HUDEP-2 (cell line): ENCODE results near the gene IRS2.

Experiments
- DNase-seq, 76 experiments: peaks; one replicate each; lab custom pipeline; 2025; ENCODE audit not compliant: unreplicated experiment in 76 of 76; lab: John Stamatoyannopoulos, UW

The IRS2 gene

DNA sequence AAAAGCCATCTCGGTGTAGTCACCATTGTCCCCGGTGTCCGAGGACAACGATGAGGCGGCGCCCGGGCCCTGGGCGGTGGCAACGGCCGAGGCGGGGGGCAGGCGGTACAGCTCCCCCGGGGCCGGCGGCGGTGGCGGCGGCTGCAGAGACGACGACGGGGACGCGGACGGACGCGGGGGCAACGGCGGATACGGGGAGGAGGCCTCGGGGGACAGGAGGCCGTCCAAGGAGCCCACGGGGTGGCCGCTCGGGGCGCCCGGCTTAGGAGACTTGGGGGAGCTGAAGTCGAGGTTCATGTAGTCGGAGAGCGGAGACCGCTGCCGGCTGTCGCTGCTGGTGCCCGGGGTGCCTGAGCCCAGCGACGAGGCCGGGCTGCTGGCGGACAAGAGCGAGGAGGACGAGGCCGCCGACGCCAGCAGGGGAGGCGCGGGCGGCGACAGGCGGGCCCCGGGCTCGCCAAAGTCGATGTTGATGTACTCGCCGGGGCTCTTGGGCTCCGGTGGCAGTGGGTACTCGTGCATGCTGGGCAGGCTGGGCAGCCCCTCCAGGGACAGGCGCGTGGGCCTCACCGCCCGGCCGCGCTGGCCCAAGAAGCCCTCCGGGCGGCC, 3.5 kb downstream of the IRS2 start:
- no peak for DNase-seq

DNA sequence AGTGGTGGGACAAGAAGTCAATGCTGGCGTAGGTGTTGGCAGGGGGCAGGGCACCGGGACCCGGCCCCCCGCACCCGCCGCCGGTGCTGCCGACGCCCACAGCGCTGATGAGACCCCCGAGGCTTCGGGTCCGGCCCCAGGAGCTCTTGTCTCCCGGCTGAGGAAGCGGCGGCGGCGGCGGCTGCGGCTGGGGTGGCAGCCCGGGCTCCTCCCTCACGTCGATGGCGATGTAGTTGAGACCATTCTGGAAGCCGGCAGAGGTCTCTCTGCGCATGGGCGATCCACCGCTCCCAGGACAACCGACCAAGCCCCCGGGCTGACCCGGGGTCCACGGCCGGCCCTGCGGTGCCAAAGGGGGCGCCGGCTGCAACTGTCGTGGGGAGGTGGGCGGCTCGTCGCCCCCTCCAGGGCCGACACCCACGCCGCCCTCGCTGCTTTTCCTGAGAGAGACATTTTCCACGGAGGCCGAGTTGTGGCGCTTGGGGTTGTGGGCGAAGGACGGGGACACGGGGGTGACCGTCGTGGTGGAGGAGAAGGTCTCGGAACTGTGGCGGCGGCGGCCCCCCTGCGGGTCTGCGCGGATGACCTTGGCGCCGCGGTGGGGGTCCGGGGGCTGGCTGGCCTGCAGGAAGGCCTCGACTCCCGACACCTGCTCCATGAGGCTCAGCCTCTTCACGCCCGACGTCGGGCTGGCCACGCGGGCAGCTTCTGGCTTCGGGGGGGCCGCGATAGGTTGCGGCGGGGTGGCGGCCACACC, 4.1 kb downstream of the IRS2 start:
- no peak for DNase-seq

DNA sequence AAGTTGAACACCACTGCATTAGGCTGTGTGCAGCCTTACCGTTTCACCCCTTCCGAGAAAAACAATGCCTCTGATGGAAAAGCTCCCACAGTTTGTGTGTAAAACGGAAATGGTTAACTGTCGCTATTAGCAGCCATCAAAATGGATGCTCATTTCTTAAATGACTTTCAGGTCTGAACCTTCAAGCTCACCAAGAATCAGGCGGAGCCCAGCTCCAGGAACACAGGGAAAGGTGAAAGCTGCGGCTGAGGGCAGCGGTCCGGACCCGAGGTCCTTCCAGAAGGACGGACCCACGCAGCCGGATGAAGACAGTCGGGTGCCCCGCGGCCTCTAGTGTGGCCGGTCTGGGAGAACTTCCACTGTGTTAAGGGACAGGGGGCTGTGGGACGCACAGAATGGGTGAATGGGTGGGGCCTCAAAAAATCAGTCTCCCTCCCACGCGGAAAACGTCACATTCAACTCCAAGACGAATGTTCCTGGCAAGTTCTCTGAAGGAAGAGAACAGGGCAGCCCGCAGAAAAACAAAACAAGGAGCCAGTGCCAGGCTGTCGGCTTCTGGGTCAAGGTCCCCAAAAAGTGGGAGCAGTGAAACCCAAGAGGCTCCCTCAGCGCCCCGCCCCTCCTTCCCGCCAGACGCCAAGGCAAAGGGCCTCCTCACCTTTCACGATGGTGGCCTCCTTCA, 4.9 kb downstream of the IRS2 start:
- no peak for DNase-seq

DNA sequence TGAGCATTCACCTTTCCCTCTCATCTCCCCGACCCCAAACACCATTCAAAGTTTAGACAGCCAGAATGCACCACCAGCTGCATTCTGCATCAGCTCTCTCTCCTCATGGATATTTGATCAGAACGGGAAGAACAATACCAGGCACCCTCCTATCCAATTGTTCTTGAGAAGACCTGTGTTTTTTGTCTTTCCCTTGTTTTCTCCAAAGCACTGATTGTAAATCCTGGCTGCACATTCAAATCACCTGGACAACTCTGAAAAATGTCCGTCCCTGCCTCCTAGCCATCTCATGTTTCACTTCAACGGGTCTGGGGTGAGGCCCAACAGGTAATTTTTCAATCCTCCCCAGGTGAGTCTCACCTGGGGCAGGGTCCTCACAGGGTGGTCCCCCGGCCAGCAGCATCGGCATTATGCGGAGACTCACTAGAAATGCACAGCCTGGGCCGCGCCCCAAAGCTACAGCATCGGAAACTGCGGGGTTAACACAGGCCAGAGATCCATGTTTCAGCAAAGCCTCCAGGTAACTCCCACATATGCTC, 5.5 kb downstream of the IRS2 start:
- DNase-seq = no peak

DNA sequence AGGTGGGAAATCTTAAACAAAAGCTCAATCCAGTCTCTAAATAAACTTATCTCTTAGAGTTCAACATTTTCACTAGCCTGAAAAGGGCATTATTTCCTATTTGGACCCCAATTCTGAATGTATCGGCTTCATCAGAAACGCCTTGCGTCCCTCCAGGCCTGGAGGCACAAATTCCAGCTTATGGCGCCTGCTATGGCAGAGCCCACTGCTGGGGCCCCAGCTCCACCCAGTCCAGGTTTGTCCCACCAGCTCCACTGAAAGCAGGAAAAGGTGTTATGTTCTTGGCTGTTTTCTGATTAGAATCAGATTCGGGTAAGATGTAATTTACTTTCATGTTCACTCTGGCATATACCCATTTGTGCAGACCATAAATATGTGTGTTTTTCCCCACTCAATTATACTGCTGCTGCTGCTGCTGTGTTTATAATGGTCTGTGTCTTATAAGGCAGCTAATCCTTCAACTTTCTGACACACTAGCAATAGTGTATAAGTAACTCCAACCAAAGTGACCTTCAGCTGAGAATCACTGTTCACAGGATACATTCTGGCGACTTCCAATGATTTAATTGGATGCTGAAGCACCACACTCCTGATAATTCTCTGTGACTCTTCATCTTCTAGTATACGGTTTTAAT, 6.4 kb downstream of the IRS2 start:
- no peak for DNase-seq

DNA sequence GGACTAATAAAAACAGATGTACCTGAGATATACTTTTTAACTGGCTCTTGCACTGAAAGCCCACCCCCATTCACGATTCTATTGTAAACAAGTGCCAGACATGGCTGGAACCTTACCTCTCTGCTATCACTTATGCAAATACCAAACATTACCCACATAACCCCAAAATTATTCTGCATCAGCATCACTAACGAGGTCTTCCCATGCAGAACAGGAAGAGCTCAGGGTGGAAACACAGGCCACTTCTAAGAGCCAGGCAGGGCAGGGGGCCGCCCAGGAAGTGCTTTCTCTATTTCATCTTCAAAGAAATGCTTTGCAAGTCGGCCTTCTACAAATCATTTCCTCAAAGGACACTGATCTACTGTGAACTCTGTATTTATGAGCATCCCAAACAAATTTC, 7.3 kb downstream of the IRS2 start:
- no peak for DNase-seq

DNA sequence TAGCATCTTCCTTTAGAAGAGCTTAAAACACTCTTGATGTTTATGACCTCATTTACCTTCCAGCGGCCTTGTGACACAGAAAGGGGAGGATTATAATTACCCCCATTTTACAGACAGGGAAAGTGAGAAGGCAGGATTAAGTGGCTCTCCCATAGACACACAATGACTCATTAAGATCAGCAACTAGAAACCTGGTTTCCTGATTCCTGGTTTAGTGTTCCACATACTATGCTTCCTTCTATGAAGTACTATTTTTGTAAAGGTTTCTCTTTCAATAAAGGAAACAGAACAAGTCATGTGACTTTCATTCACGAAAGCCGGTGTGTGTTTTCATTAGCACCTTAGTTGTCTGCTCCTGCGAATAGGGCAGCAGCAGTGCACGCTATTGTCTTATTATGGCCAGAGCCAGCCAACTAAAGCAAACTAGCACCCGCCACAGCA, 8.3 kb downstream of the IRS2 start:
- no peak for DNase-seq

DNA sequence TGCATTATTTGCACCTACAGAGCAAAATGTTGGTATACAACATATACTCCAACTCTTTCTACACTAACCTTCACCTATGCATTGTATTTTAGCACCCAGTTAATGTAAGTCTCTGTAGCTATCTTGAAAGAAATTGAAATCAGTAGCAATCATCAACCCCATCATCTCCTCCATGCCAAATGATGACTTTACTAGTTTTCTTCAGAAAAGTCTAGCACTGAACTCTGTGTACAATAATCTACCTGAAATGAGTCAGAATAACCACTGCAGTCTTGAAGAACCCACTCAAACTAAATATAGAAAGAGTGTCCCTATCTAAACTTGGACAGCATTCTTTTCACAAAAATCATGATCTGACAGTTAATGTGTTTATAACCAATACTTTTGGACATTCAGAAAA, 9.8 kb downstream of the IRS2 start:
- DNase-seq = no peak

DNA sequence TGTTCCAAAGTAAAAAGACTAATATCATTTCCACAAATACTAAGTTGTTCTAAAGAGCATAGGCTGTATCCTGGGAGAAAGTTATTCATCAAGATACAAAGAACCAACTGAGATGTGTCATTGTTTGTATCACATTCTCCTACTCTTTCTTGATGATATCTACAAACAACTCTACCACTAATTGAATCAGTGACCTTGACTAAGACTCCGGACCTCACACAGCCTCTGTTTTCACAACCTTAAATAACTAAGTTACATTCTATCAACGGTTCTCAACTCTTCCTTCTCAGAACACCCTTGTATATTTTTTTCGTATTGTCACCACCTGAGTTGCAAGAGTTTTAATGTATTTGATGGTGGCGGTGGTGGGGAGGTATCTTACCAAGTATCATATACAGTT, 12.6 kb downstream of the IRS2 start:
- no peak for DNase-seq

DNA sequence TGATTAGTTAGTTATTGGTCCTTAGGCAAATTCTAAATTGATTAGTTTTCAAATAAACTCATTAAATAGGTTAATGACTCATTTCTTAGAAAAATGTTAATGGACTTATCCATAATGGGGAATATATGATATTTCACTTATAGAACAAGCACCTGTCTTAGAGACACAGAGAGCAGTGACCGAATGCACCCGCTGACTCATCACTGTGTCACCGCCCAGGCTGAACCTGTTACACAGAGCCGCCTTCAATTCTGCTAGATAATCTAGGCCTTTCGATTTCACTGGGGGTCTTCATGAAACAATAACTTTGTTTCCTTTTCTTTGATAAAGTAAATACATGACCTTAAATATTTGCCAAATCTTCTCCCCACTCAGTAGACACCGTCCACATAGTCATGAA, 13.1 kb downstream of the IRS2 start:
- DNase-seq = no peak

DNA sequence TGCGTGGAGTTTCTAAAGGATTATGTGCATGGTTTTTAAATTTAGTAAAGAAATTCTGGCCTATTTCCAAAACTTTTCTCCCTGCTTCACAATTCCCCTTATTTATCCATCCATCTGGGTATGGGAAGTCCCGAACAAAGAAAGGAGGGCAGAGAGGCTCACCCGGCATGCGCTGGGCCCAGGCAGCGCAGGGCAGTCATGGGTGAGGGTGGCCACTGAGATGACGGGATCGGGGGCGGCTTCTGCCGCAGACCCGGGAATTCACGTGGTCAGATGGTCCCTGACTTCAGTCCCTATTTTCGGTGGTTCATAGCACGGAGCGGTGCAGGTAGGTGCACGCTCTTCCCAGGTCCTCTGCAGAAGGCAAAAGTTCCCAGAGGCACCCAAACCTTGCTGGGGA, 14.5 kb downstream of the IRS2 start:
- no peak for DNase-seq

DNA sequence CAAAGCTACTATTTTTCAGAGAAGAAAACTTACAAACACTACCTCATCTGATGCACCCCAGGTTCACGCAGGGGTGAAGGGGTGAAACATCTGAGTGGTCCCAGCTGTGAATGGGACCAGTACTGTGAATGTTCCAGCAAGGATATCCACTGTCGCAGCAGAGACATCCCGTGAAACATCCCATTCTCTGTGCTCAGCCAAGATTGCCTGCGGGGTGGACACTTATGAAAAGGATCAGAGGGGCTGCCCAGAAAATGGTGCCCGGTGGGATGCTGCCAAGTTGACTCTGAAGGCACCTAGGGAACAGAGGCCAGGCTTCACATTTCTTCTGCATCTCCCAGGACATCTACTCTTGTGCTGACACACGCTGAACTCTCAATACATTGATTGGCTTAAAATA, 15.9 kb downstream of the IRS2 start:
- no peak for DNase-seq

DNA sequence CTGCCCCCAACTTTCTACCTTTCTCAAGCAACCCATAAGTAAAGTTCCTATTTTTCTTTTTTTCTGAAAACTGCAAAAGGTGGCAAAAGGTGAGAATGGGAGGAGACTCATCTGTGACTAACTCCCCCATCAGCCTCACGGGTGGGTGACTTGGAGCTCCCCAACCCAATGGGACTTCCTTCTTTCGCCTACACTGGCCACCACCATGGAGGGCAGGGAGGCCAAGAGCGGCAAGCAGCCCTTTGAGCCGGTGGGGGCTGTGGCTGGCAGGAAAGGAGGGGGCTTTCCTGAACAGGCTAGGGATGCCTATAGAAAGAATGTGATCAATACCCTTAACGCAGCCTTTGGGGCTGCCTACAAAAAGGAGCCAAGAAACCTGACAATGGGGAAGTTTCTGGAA, 16.5 kb downstream of the IRS2 start:
- no peak for DNase-seq

DNA sequence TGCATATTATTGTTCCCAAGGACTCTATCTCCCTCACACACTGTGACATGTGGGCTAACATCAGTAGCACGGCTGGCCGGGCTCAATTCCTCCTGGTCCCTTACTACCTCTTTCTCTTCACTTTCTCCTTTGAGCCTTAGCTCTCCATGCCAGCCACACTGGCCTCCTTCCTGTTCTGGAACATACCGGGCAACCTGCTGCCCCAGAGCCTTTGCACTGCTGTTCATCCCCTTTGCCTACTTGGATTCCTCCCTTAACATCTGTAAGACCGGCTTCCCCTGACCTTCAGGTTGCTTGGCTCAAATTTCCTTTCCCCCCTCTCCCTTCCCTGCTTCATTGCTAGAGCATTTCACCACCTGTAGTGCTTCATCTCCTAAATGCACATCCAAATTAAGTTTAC, 17.1 kb downstream of the IRS2 start:
- DNase-seq = no peak

DNA sequence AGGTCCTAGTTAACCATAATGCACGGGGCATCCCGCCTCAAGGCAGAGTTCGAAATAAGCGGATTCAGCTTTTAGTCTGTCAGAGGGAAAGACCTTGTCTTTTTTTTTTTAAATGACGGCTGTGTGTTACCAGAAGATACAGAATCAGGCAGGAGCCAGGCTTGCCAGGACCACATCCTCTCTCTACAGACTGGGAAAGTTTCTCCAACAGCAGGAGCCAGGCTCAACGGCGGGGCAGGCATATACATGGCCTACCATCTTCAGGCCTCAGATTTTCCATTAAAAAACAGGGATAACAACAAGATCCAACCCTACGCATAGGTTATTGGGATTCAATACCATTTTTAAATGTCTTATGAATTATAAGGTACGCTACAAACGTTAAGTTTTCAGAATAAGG, 17.8 kb downstream of the IRS2 start:
- no peak for DNase-seq

DNA sequence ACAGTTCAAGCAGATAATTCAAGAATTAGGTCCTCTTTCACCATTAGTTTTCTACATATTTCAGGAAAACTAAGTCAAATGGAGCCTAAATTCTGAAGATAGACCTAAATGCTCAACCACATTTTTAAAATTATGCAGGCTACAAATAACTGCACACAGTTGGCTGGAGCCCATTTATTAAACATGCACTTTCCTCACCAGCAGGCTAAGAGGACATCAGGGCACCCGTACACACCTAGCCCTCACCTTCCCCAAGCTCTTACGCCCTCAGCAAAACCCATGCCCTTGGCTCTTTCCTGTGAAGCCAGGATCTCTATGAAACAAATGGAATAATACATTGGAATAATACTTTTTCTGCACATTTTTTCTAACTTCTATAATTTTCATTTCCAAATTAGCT, 18.2 kb downstream of the IRS2 start:
- no peak for DNase-seq

DNA sequence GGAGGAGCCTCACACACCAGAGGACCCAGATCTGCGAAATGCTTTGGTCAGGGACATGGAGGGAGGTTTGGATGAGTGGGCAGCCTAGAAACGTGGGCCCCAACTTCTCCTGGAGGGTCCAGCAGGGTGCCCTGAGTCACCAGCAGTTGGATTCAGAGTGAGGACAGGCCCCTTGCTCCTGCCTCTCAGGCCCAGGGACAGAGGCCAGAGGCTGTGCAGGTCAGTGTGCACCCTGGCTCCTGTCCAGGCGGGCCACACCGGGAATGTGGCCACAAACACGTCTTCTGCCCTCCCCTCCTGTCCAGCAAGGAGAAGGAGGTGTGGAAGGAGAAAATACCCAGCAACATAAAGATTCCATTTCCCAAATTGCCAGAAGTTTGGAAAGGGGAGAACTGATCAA, 19.4 kb downstream of the IRS2 start:
- DNase-seq = no peak

DNA sequence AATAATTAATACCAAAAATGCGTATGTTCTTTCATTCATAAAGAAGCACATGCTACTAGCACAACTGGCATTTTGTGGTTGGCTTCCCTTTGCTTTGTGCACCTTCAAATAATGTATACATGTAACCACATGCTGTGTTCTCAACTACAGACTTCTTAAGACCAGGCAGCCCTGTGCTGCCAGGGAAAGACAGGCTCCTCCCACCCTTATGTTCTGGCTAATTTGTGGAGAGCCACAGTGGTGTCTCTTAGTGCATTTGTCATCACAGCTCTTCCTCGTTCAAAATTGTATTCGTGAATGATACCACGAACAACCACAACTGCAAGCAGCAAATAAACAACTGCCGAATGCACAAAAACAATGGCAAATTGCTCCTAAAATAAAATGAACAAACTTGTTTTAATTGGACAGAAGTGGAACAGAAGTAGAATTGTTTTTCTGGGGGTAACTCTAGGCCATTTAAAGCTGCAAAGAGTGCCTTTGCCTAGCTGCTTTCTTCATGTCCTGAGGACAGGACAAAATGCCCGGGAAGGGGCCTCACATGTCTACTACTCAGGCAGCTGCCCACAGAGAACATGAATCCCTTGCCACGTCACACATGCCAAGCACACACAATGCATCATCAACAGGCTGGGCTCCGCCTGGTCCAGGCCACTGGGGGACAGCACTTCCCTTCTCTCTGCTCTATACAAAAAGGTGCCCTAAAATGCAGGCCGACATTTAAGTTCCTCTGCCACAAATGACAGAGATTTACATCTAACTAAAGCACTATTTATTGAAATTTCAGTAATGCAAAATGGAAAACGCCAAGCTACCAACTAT, 21.7 kb downstream of the IRS2 start:
- peak in 1 of 76 experiments; percentile 8 for DNase-seq

DNA sequence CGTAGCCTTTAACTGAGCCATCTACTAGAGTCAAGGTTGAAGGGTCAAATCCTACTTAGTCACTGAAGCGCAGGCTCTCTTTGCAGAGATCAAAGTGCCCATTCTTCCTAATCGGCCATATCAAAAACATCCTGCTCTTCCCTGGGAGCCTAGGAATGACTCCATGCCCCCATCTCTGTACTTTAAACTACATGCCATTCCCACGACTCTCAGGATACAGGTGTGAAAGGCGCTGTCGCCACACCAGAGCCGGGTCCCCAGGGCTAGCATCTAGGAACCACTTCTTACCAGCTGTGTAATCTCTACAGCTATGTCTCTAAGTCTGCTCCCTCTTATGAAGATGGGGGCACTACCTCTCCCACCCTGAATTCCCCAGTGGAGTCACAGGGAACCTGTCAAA, 22.3 kb downstream of the IRS2 start:
- no peak for DNase-seq

DNA sequence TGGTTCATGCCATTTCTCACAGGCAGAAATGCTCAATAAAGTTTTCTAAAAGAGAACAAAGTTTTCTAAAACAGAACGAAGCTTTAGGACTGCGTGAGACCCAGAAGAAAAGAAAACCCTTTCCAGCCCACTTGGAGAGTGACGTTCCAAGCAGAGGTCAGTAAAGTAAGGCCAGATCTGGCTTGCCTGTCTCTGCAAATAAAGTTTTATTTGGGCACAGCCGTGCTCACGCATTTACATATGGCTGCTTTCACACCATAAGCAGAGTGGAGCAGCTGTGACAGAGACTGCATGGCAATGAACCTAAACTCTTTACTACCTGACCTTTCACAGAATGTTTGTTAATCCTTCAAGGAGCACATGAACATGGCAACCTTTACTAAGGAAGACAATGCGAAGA, 23.6 kb downstream of the IRS2 start:
- no peak for DNase-seq

DNA sequence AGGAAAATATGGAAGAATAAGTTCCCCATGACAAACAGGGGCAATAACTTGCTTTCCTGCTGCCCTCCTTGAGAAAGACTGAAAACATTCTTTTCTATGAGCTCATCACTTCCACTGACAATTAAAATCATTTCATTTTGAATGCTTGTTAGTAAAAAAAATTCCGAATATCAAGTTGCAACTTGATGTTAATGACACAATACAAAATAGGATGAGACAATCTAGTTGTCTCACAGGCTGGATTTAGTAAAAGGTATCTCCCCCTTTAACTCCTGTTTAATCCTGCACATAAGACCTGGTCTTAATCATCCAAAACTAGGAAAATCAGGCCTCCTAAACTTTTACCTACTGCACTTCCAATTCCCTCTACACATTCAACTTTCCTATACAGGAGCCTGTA, 24.7 kb downstream of the IRS2 start:
- DNase-seq = no peak
